HEK293 (cell line): ENCODE data around the gene CD3D.

Source experiments
- CTCF ChIA-PET: fragments of 350-600 bp; formaldehyde crosslinking; extraction: SDS; loops from one replicate; lab custom pipeline; 2021; ENCODE audit warnings: antibody characterized with exemption; lab: Yijun Ruan, JAX
- POLR2A ChIA-PET: fragments of 300-600 bp; formaldehyde crosslinking; extraction: SDS; loops from one replicate; lab custom pipeline; 2020; ENCODE audit warnings: antibody characterized with exemption, inconsistent platforms; lab: Yijun Ruan, JAX
- H3K27ac ChIP-seq: fragments of 200-500 bp; sonication (Bioruptor generic); 2 replicates; pipeline ENCODE4 v1.5.1; 2014; ENCODE audit warnings: low read depth, low read length, control low read depth, inconsistent platforms; ENCODE audit errors: extremely low read depth
- H3K36me3 ChIP-seq, 2 experiments: fragments of 200-500 bp in 1 of 2; sonication (Bioruptor generic) in 1 of 2; 1 replicate in 1 of 2; 2 replicates in 1 of 2; pipeline ENCODE4 v1.5.1; 2014 to 2017; ENCODE audit warnings: inconsistent platforms in 2 of 2, low read length in 2 of 2; ENCODE audit not compliant: control insufficient read depth in 2 of 2, insufficient read depth in 1 of 2
- H3K4me1 ChIP-seq: fragments of 200-500 bp; sonication (Bioruptor generic); 2 replicates; pipeline ENCODE4 v1.5.1; 2014; ENCODE audit warnings: mild to moderate bottlenecking, low read length, inconsistent platforms; ENCODE audit not compliant: control insufficient read depth, insufficient read depth
- H3K4me3 ChIP-seq: 2 replicates; pipeline ENCODE4 v1.5.1; 2011; ENCODE audit warnings: low read depth, mild to moderate bottlenecking, control low read depth, low read length, moderate library complexity
- H3K9me3 ChIP-seq: fragments of 200-500 bp; sonication (Bioruptor generic); 2 replicates; pipeline ENCODE4 v1.5.1; 2014; ENCODE audit warnings: low read depth, low read length, inconsistent platforms; ENCODE audit not compliant: control insufficient read depth, insufficient read depth
- FEZF1 ChIP-seq: fragments of 450-650 bp; formaldehyde crosslinking; IDR thresholded peaks from 2 replicates; pipeline ENCODE4 v1.5.1; 2016; ENCODE audit warnings: missing biosample characterization, missing genetic modification characterization
- HOXA7 ChIP-seq: sonication (generic); formaldehyde crosslinking; IDR thresholded peaks from 2 replicates; pipeline ENCODE4 v1.8.1; 2022; ENCODE audit warnings: missing genetic modification reagents, borderline replicate concordance
- KLF7 ChIP-seq: fragments of 450-650 bp; formaldehyde crosslinking; IDR thresholded peaks from 2 replicates; pipeline ENCODE4 v1.5.1; 2016; ENCODE audit warnings: missing biosample characterization, missing genetic modification characterization, borderline replicate concordance
- OSR2 ChIP-seq: fragments of 450-650 bp; formaldehyde crosslinking; IDR thresholded peaks from 2 replicates; pipeline ENCODE4 v1.5.1; 2016; ENCODE audit warnings: missing biosample characterization, missing genetic modification characterization
- SALL2 ChIP-seq: fragments of 450-650 bp; formaldehyde crosslinking; IDR thresholded peaks from 2 replicates; pipeline ENCODE4 v1.5.0; 2017; ENCODE audit warnings: missing biosample characterization, mild to moderate bottlenecking, missing genetic modification characterization, borderline replicate concordance
- SCRT1 ChIP-seq: fragments of 450-650 bp; formaldehyde crosslinking; IDR thresholded peaks from 2 replicates; pipeline ENCODE4 v1.5.1; 2016; ENCODE audit warnings: missing biosample characterization, missing genetic modification characterization, borderline replicate concordance
- TRIM28 ChIP-seq: IDR thresholded peaks from 2 replicates; pipeline ENCODE4 v1.6.1; 2011; ENCODE audit warnings: low read length, control low read depth, borderline replicate concordance
- ZBTB21 ChIP-seq: fragments of 450-650 bp; formaldehyde crosslinking; IDR thresholded peaks from 2 replicates; pipeline ENCODE4 v1.5.1; 2017; ENCODE audit warnings: missing biosample characterization, missing genetic modification characterization
- ZBTB7A ChIP-seq: fragments of 450-650 bp; formaldehyde crosslinking; IDR thresholded peaks from 2 replicates; pipeline ENCODE4 v1.5.1; 2016; ENCODE audit warnings: low read depth, missing biosample characterization, missing genetic modification characterization
- ZBTB8A ChIP-seq: fragments of 450-650 bp; formaldehyde crosslinking; IDR thresholded peaks from 2 replicates; pipeline ENCODE4 v1.5.1; 2016; ENCODE audit warnings: missing biosample characterization, missing genetic modification characterization
- ZNF10 ChIP-seq: fragments of 450-650 bp; formaldehyde crosslinking; IDR thresholded peaks from 2 replicates; pipeline ENCODE4 v1.5.1; 2017; ENCODE audit warnings: missing biosample characterization, missing genetic modification characterization
- ZNF174 ChIP-seq: fragments of 450-650 bp; formaldehyde crosslinking; IDR thresholded peaks from 2 replicates; pipeline ENCODE4 v1.5.0; 2017; ENCODE audit warnings: missing biosample characterization, mild to moderate bottlenecking, missing genetic modification characterization
- ZNF266 ChIP-seq: fragments of 450-650 bp; formaldehyde crosslinking; IDR thresholded peaks from 2 replicates; pipeline ENCODE4 v1.5.1; 2016; ENCODE audit warnings: missing biosample characterization, missing genetic modification characterization, low read depth
- ZNF292 ChIP-seq: fragments of 450-650 bp; formaldehyde crosslinking; IDR thresholded peaks from 2 replicates; pipeline ENCODE4 v1.5.1; 2016; ENCODE audit warnings: low read depth, missing biosample characterization, missing genetic modification characterization, borderline replicate concordance
- ZNF302 ChIP-seq: fragments of 450-650 bp; formaldehyde crosslinking; IDR thresholded peaks from 2 replicates; pipeline ENCODE4 v1.5.1; 2016; ENCODE audit warnings: missing biosample characterization, missing genetic modification characterization, low read depth
- ZNF311 ChIP-seq: fragments of 450-650 bp; formaldehyde crosslinking; IDR thresholded peaks from 2 replicates; pipeline ENCODE4 v1.5.1; 2017; ENCODE audit warnings: missing biosample characterization, missing genetic modification characterization, borderline replicate concordance
- ZNF423 ChIP-seq: fragments of 450-650 bp; formaldehyde crosslinking; IDR thresholded peaks from 2 replicates; pipeline ENCODE4 v1.5.1; 2016; ENCODE audit warnings: missing biosample characterization, missing genetic modification characterization
- ZNF48 ChIP-seq: fragments of 450-650 bp; formaldehyde crosslinking; IDR thresholded peaks from 2 replicates; pipeline ENCODE4 v1.5.1; 2016; ENCODE audit warnings: missing biosample characterization, missing genetic modification characterization
- ZNF558 ChIP-seq: fragments of 450-650 bp; formaldehyde crosslinking; IDR thresholded peaks from 2 replicates; pipeline ENCODE4 v1.5.1; 2016; ENCODE audit warnings: missing biosample characterization, missing genetic modification characterization
- ZNF629 ChIP-seq: fragments of 450-650 bp; formaldehyde crosslinking; IDR thresholded peaks from 2 replicates; pipeline ENCODE4 v1.5.1; 2017; ENCODE audit warnings: missing biosample characterization, missing genetic modification characterization
- ZNF701 ChIP-seq: fragments of 450-650 bp; formaldehyde crosslinking; IDR thresholded peaks from 2 replicates; pipeline ENCODE4 v1.5.1; 2016; ENCODE audit warnings: missing biosample characterization, missing genetic modification characterization
- ZNF747 ChIP-seq: fragments of 450-650 bp; formaldehyde crosslinking; IDR thresholded peaks from 2 replicates; pipeline ENCODE4 v1.5.1; 2016; ENCODE audit warnings: missing biosample characterization, missing genetic modification characterization
- ZNF768 ChIP-seq: fragments of 450-650 bp; formaldehyde crosslinking; IDR thresholded peaks from 2 replicates; pipeline ENCODE4 v1.5.1; 2018; ENCODE audit warnings: missing biosample characterization, mild to moderate bottlenecking, missing genetic modification characterization
- ZNF776 ChIP-seq: fragments of 450-650 bp; formaldehyde crosslinking; IDR thresholded peaks from 2 replicates; pipeline ENCODE4 v1.5.0; 2017; ENCODE audit warnings: missing biosample characterization, missing genetic modification characterization, borderline replicate concordance
- ZNF792 ChIP-seq: fragments of 450-650 bp; formaldehyde crosslinking; IDR thresholded peaks from 2 replicates; pipeline ENCODE4 v1.5.1; 2016; ENCODE audit warnings: missing biosample characterization, missing genetic modification characterization
- ZSCAN16 ChIP-seq: fragments of 450-650 bp; formaldehyde crosslinking; IDR thresholded peaks from 2 replicates; pipeline ENCODE4 v1.5.1; 2016; ENCODE audit warnings: missing biosample characterization, missing genetic modification characterization
- ZXDB ChIP-seq: fragments of 450-650 bp; formaldehyde crosslinking; IDR thresholded peaks from 2 replicates; pipeline ENCODE4 v1.5.1; 2016; ENCODE audit warnings: missing biosample characterization, missing genetic modification characterization
- TF ChIP-seq, protein P1 (sequence below): sonication (generic); formaldehyde crosslinking; IDR thresholded peaks from 2 replicates; pipeline ENCODE4 v1.8.1; 2022; ENCODE audit warnings: mild to moderate bottlenecking, moderate library complexity, missing genetic modification reagents
- TF ChIP-seq, protein P2 (sequence below): fragments of 450-650 bp; formaldehyde crosslinking; conservative IDR thresholded peaks from 2 replicates; pipeline ENCODE4 v1.5.1; 2016; ENCODE audit warnings: low read depth, missing biosample characterization, missing genetic modification characterization

The CD3D gene

DNA sequence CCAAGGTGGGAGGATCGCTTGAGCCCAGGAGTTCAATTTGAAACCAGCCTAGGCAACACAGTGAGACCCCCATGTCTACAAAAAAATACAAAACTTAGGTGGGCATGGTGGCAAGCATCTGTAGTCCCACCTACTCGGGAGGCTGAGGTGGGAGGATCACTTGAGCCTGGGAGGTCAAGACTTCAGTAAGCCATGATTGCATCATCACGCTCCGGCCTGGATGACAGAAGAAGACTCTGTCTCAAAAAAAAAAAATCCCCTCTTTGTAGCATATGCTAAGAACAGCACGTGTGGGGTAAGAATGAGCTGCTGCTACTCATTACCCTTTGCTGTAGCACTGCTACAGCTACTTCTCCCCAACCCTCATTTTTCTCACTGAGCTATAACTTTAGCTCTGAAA lies 31.4 kb upstream of the CD3D start:
- peaks cover 27 to 98% of the 10 kb centered on the region in 2 experiments for H3K36me3 ChIP-seq
- no peak for TF ChIP-seq ZNF311
- no peak for TF ChIP-seq ZNF701 (tag by site-specific recombination)
- TF ChIP-seq ZNF629 (tag by site-specific recombination): no peak
- no peak for TF ChIP-seq SCRT1 (tag by site-specific recombination)
- no peak for TF ChIP-seq ZNF292 (tag by site-specific recombination)
- TF ChIP-seq ZNF747 (tag by site-specific recombination): no peak
- no peak for TF ChIP-seq TRIM28
- no peak for TF ChIP-seq ZNF768 (tag by site-specific recombination)
- TF ChIP-seq ZNF558 (tag by site-specific recombination): no peak
- TF ChIP-seq ZNF48 (tag by site-specific recombination): no peak
- TF ChIP-seq ZNF792 (tag by site-specific recombination): no peak
- no peak for TF ChIP-seq ZXDB (tag by site-specific recombination)
- TF ChIP-seq ZNF302 (tag by site-specific recombination): no peak
- TF ChIP-seq, protein P1, sequence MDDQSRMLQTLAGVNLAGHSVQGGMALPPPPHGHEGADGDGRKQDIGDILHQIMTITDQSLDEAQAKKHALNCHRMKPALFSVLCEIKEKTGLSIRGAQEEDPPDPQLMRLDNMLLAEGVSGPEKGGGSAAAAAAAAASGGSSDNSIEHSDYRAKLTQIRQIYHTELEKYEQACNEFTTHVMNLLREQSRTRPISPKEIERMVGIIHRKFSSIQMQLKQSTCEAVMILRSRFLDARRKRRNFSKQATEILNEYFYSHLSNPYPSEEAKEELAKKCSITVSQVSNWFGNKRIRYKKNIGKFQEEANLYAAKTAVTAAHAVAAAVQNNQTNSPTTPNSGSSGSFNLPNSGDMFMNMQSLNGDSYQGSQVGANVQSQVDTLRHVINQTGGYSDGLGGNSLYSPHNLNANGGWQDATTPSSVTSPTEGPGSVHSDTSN: no peak
- TF ChIP-seq ZBTB21 (tag by site-specific recombination): no peak
- no peak for TF ChIP-seq ZNF10 (tag by site-specific recombination)
- no peak for TF ChIP-seq ZBTB7A (tag by site-specific recombination)
- TF ChIP-seq HOXA7 (CRISPR knock-in tag): no peak
- TF ChIP-seq ZNF174 (tag by site-specific recombination): no peak
- no peak for TF ChIP-seq OSR2 (tag by site-specific recombination)
- TF ChIP-seq, all 188 proteins: peak for 0
- ChIA-PET CTCF (interaction anchor here (1.7 kb wide), 1 partner anchor 115 kb away, joined by 4 read pairs; no protein-coding TSS in a partner anchor), POLR2A (no interaction called here)
- H3K4me3 ChIP-seq: no peak overlapping the region
- H3K9me3 ChIP-seq: no peaks in the 10 kb centered on the region
- H3K27ac ChIP-seq: no peak overlapping the region
- H3K4me1 ChIP-seq: no peaks in the 10 kb centered on the region

DNA sequence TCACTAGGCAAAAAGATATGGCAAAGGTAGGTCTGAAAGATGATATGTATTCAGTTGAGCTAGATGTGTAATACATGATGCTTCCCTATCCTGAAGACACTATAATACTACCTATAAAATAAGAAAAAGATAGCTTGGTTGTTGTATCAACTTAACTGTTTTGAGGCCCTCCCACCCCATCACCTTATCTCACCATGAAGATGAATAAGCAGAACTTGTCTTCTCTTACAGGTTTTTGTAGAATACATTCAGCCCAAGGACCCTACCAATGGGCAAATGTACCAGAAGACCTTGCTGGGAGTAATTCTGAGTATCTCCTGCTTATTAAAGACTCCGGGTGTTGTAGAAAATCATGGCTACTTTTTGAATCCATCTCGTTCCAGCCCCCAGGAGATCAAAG lies 30.8 kb upstream of the CD3D start:
- no peaks in the 10 kb centered on the region for H3K9me3 ChIP-seq
- ChIA-PET POLR2A (no interaction called here), CTCF (interaction anchor here (0.9 to 1.7 kb wide), 2 partner anchors 115 to 230 kb away, joined by 3 to 4 read pairs; no protein-coding TSS in a partner anchor)
- H3K36me3 ChIP-seq: peaks cover 27 to 98% of the 10 kb centered on the region in 2 experiments
- H3K4me1 ChIP-seq: no peaks in the 10 kb centered on the region
- no peak overlapping the region for H3K4me3 ChIP-seq
- no peak overlapping the region for H3K27ac ChIP-seq
- TF ChIP-seq ZNF776 (tag by site-specific recombination) (no peak), ZNF423 (tag by site-specific recombination) (no peak), SALL2 (tag by site-specific recombination) (no peak), ZBTB8A (tag by site-specific recombination) (no peak), FEZF1 (tag by site-specific recombination) (no peak), ZNF266 (no peak), ZSCAN16 (tag by site-specific recombination) (no peak), KLF7 (tag by site-specific recombination) (no peak)
- TF ChIP-seq, protein P2, sequence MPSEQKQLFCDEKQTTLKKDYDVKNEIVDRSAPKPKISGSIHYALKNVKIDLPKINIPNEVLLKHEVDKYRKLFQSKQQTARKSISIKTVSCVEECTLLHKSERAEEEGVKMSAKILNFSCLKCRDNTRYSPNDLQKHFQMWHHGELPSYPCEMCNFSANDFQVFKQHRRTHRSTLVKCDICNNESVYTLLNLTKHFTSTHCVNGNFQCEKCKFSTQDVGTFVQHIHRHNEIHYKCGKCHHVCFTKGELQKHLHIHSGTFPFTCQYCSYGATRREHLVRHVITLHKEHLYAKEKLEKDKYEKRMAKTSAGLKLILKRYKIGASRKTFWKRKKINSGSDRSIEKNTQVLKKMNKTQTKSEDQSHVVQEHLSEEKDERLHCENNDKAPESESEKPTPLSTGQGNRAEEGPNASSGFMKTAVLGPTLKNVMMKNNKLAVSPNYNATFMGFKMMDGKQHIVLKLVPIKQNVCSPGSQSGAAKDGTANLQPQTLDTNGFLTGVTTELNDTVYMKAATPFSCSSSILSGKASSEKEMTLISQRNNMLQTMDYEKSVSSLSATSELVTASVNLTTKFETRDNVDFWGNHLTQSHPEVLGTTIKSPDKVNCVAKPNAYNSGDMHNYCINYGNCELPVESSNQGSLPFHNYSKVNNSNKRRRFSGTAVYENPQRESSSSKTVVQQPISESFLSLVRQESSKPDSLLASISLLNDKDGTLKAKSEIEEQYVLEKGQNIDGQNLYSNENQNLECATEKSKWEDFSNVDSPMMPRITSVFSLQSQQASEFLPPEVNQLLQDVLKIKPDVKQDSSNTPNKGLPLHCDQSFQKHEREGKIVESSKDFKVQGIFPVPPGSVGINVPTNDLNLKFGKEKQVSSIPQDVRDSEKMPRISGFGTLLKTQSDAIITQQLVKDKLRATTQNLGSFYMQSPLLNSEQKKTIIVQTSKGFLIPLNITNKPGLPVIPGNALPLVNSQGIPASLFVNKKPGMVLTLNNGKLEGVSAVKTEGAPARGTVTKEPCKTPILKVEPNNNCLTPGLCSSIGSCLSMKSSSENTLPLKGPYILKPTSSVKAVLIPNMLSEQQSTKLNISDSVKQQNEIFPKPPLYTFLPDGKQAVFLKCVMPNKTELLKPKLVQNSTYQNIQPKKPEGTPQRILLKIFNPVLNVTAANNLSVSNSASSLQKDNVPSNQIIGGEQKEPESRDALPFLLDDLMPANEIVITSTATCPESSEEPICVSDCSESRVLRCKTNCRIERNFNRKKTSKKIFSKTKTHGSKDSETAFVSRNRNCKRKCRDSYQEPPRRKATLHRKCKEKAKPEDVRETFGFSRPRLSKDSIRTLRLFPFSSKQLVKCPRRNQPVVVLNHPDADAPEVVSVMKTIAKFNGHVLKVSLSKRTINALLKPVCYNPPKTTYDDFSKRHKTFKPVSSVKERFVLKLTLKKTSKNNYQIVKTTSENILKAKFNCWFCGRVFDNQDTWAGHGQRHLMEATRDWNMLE (tag by site-specific recombination): no peak
